Fibroblast of skin of left quadriceps (primary cell): ENCODE measurements around the gene ATP1B2.
"Not testable (repeated sequence)": the region's sequence is repeated elsewhere in the genome, so short reads cannot be mapped to it uniquely, and the experiment has no call there.

ENCODE experiments used
- DNase-seq, 2 experiments: peaks; one replicate each; pipeline ENCODE4 v3.0.0-alpha.2; 2013; ENCODE audit warnings: low read depth in 2 of 2

The ATP1B2 gene

GRCh38 chr17:7634384-7634783 is 16.3 kb upstream of the ATP1B2 start:
- DNase-seq = no peak

- no peak for DNase-seq
Observed at GRCh38 chr17:7636163-7636562, 14.6 kb upstream of the ATP1B2 start.

DNA sequence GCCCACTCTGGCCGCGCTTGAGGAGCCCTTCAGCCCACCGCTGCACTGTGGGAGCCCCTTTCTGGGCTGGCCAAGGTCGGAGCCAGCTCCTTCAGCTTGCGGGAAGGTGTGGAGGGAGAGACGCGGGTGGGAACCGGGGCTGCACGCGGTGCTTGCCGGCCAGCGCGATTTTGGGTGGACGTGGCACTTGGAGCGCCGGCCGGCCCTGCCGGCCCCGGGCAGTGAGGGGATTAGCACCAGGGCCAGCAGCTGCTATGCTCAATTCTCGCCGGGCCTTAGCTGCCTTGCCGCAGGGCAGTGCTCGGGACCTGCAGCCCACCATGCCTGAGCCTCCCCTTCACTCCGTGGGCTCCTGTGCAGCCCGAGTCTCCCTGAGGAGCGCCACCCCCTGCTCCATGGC is 9.9 kb upstream of the ATP1B2 start:
- DNase-seq = no peak

- not testable (repeated sequence) for DNase-seq
Observed at GRCh38 chr17:7641635-7642034, 9.1 kb upstream of the ATP1B2 start.

- DNase-seq = no peak
Observed at GRCh38 chr17:7644775-7645174, 6.0 kb upstream of the ATP1B2 start.

GRCh38 chr17:7646457-7646856 is 4.3 kb upstream of the ATP1B2 start:
- no peak for DNase-seq

DNA sequence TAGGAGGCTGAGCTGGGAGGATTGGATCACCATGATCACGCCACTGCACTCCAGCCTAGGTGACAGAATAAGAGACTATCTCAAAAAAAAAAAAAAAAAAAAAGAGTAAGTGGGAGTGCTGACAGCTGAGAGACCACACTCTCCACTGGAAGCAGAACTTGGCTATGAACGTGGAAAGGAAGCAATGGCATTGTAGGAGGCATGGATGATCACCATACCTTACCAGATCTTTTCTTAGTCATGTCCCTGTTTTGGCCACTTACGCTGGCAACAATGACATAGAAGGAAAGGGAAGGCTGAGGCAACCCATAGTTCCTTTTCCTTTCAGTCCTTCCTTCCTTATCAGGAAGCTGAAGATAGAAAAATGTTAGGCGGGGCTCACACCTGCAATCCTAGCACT is 3.7 kb upstream of the ATP1B2 start:
- no peak for DNase-seq

- DNase-seq = no peak
Observed at GRCh38 chr17:7651097-7651664, 455 bp downstream of the ATP1B2 start.

DNA sequence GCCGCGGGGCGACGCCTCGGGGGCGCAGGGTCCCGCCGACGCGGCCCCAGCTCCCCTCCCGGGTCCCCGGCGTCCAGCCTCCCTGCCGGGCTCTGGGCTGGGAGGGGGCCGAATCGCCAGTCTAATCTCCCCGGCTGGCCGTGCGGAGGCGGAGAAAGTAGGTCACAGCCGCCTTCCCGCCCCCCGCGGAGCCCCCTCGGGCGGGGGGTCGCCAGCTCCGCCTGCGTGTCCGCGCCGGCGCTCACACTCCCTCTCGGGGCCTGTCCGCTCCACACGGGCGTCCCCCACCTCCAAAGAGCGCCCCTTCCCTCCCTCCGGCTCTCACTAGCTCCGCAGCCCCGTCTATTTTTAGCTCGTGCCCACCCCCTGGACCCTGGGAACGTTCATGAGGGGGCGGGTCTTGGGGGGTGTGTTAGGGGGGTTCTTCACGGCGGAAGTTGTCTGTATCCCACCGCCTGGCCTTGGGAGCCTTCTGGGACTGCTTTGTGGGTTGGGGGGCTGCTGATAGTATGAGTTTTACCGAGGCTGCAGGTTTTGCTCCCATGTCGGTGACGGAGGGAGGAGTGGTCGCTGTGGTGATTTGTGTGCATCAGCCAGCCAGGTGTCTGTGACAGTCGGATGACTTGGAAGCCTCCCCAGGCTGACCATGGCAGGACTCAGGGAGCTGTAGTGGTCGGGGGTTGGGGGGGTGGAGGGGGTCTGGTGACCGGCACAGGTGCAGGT is 1.1 kb downstream of the ATP1B2 start:
- no peak for DNase-seq

GRCh38 chr17:7652388-7653356 is 1.9 kb downstream of the ATP1B2 start:
- DNase-seq = no peak

GRCh38 chr17:7654832-7655540 is 4.3 kb downstream of the ATP1B2 start:
- no peak for DNase-seq

GRCh38 chr17:7655541-7655840 is 4.8 kb downstream of the ATP1B2 start:
- DNase-seq = no peak

DNA sequence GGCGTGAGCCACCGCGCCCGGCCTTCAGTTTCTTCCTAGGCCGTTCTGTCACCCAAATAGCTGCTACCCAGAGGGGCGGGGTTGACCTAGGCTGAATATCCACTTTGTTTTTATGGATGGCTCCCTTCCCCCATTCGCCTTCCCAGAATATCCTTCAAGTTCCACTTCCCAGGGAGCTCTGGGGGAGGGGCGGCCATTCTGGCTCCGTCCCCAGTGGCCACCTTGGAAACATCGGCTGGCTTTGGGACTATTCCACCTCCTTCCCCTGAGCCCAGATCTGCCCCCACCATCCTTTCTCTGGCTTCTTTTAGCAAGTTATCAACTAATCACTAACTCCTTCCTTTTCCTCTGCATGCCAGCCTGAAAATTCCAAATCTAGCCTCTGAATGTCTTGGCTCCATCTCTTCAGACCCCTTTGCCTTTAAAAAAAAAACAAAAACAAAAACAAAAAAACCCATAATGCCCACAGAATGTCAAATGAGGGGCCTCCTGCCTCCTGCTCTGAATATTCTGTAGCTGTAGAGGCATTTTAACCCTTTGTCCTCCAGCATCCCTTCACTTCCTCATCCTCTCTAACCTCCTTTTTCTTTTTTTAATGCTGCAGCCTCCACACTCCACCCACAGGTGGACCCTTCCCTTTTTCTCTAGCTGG is 6.4 kb downstream of the ATP1B2 start:
- DNase-seq = no peak

DNA sequence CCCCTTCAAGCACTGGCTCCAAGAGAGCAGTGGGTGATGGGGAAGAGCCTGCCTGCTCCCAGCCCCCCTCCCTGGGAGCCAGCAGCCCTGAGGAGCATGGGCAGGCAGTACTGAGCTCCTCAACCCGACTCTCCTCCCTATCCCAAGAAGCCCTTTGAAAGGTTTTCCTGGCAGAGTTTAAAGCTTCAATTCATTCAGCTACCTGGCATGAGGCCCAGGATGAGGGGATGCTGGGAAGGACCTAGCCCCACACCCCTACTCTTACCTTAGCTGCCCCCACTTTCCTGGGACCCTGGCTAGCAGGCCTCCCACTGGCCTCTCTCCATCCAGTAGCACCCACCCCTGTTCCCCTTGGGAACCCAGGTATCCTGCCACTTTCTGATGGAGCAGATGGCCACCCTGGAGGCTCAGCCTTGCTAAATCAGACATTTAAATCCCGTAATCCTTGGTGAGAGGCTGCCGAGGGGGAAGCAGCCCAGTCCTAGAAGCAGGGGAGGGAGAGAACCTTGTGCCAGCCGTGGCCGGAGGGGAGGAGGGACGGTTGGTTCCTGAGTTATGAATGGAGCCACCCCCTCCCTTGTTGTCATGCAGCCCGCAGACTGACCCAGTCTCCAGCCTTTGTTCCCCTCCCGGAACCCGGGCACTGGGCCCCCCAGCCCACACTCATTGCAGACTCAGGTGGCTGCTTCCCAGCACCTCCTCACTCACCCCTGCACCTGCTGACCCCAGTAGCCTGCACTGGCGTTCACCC is 17.1 kb downstream of the ATP1B2 start:
- DNase-seq = no peak

DNA sequence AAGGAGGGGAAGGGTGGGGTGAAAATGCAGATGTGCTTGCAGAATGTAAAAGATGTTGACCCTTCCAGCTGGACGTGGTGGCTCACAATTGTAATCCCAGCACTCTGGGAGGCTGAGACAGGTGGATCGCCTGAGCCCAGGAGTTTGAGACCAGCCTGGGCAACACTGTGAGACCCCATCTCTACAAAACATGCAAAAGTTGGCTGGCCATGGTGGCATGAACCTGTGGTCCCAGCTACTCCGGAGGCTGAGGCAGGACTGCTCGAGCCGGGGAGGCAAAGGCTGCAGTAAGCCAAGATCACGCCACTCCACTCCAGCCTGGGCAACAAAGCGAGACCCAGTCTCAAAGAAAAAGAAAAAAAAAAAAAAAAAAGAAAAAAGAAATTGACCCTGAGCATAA is 17.8 kb downstream of the ATP1B2 start:
- no peak for DNase-seq

DNA sequence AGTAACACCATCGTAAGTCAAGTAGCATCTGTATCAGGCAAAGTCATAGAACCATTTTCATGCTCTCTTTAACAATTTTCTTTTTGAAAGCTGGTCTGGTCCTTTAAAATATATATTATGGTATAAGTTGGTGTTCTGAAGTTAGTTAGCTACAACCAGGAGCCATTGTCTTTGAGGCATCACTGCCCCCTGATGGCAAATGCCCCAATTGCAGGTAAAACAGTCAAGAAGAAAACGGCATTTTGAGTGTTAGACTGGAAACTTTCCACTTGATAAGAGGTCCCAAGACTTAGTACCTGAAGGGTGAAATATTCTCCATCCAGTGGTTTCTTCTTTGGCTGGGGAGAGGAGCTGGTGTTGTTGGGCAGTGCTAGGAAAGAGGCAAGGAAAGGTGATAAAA is 22.5 kb downstream of the ATP1B2 start:
- no peak for DNase-seq

- DNase-seq = no peak
Observed at GRCh38 chr17:7674934-7675333, 24.2 kb downstream of the ATP1B2 start.

- DNase-seq = no peak
Observed at GRCh38 chr17:7676533-7676932, 25.8 kb downstream of the ATP1B2 start.

- no peak for DNase-seq
Observed at GRCh38 chr17:7677388-7678067, 26.8 kb downstream of the ATP1B2 start.

DNA sequence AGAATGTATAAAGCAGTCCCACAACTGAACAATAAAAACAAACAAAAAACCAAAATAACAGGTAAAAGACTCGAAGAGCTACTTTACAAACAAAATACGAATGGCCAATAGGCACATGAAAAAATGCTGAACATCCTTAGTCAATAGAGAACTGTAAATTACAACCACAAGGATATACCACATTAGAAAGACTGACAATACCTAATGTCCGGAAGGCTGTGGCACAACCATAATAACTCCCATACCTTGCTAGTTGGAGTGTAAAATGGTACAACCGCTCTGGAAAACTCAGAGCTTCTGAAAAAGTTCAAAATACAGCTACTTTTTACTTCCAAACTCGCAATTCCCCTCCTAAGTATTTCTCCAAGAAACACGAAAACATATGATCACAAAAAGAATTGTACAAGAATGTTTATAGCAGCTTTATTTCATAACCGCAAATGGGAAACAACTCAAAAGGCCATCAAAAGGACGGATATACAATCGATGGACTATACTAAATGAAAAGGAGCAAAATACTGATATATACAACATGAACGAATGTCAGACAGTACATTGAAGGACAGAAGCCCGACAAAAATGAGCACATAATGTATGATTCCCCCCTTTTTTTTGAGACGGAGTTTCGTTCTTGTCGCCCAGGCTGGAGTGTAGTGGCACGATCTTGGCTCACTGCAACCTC is 34.3 kb downstream of the ATP1B2 start:
- DNase-seq = no peak
